Loucy (cell line): ENCODE data around the gene ARL3.

Experiments used
- H2AFZ ChIP-seq: fragments of 200-600 bp; sonication (generic); 2 replicates; pipeline ENCODE4 v1.6.0; 2016; ENCODE audit warnings: antibody characterized with exemption, mild to moderate bottlenecking, low read length, moderate library complexity
- H3F3A ChIP-seq: fragments of 200-600 bp; 2 replicates; pipeline ENCODE4 v1.6.0; 2016; ENCODE audit warnings: antibody characterized with exemption, low read depth, mild to moderate bottlenecking
- H3K27me3 ChIP-seq: fragments of 200-600 bp; sonication (generic); 2 replicates; pipeline ENCODE4 v1.6.1; 2014; ENCODE audit warnings: low read length, mild to moderate bottlenecking; ENCODE audit not compliant: insufficient read depth, poor library complexity, severe bottlenecking
- H3K36me3 ChIP-seq: fragments of 200-600 bp; sonication (generic); 2 replicates; pipeline ENCODE4 v1.6.1; 2016; ENCODE audit warnings: low read length; ENCODE audit not compliant: insufficient read depth
- H3K4me1 ChIP-seq: fragments of 200-600 bp; sonication (generic); 2 replicates; pipeline ENCODE4 v1.5.1; 2014; ENCODE audit warnings: low read length, mild to moderate bottlenecking; ENCODE audit not compliant: insufficient read depth, poor library complexity, severe bottlenecking
- H3K4me2 ChIP-seq: fragments of 200-600 bp; sonication (generic); 2 replicates; pipeline ENCODE4 v1.6.0; 2014; ENCODE audit warnings: antibody characterized with exemption, low read length, low read depth, mild to moderate bottlenecking; ENCODE audit not compliant: poor library complexity, severe bottlenecking
- H3K4me3 ChIP-seq: fragments of 200-600 bp; sonication (generic); 2 replicates; pipeline ENCODE4 v1.5.1; 2014; ENCODE audit warnings: low read length, mild to moderate bottlenecking, mixed read lengths; ENCODE audit not compliant: poor library complexity, severe bottlenecking
- H3K79me2 ChIP-seq: fragments of 200-600 bp; sonication (generic); 2 replicates; pipeline ENCODE4 v1.6.1; 2014; ENCODE audit warnings: low read length; ENCODE audit not compliant: insufficient read depth
- H3K9ac ChIP-seq: fragments of 200-600 bp; sonication (generic); 2 replicates; pipeline ENCODE4 v1.6.0; 2014; ENCODE audit warnings: mild to moderate bottlenecking, low read depth, low read length, moderate library complexity; ENCODE audit not compliant: poor library complexity, severe bottlenecking
- H3K9me2 ChIP-seq: fragments of 200-600 bp; sonication (generic); replicated peaks from 2 replicates; pipeline ENCODE4 v1.6.1; 2016; ENCODE audit warnings: low read depth, low read length, mixed read lengths
- H3K9me3 ChIP-seq: fragments of 200-600 bp; sonication (generic); 2 replicates; pipeline ENCODE4 v1.6.1; 2014; ENCODE audit warnings: mild to moderate bottlenecking, antibody characterized with exemption, low read length, low read depth; ENCODE audit not compliant: insufficient read depth
- H4K20me1 ChIP-seq: fragments of 200-600 bp; sonication (generic); 2 replicates; pipeline ENCODE4 v1.6.0; 2014; ENCODE audit warnings: antibody characterized with exemption, low read length, mild to moderate bottlenecking; ENCODE audit not compliant: insufficient read depth, poor library complexity, severe bottlenecking
- CTCF ChIP-seq: fragments of 200-600 bp; sonication (generic); conservative IDR thresholded peaks from 2 replicates; pipeline ENCODE4 v1.5.1; 2014; ENCODE audit warnings: mild to moderate bottlenecking, antibody characterized with exemption, low read length
- EZH2phosphoT487 ChIP-seq: fragments of 200-600 bp; IDR thresholded peaks from 2 replicates; pipeline ENCODE4 v1.6.1; 2018; ENCODE audit warnings: antibody characterized with exemption, mild to moderate bottlenecking, moderate library complexity, borderline replicate concordance

ARL3 gene

GRCh38 chr10:102628451-102628911, 85.7 kb downstream of the ARL3 start:
- no peak overlapping the region for H3K4me2 ChIP-seq
- no peaks in the 10 kb centered on the region for H3K9me3 ChIP-seq
- no peak overlapping the region for H3K4me3 ChIP-seq
- no peaks in the 10 kb centered on the region for H3K27me3 ChIP-seq
- peaks cover 27% of the 10 kb centered on the region for H3K4me1 ChIP-seq
- 0 out of 2 replicates have a peak, but pooled peaks cover 5% of the 10 kb centered on the region for H3F3A ChIP-seq
- H3K9ac ChIP-seq = no peak overlapping the region
- H3K36me3 ChIP-seq = peaks cover 6% of the 10 kb centered on the region; the same call in 1 of the 2 replicates
- H2AFZ ChIP-seq = no peak overlapping the region
- no peaks in the 10 kb centered on the region for H3K9me2 ChIP-seq
- H4K20me1 ChIP-seq = no peaks in the 10 kb centered on the region
- H3K79me2 ChIP-seq = no peaks in the 10 kb centered on the region
- TF ChIP-seq EZH2phosphoT487 (no peak), CTCF (no peak)

- Histone ChIP-seq H3F3A (no peaks in the 10 kb centered on the region), H3K4me3 (no peak overlapping the region), H3K9ac (no peak overlapping the region), H3K36me3 (peaks cover 6% of the 10 kb centered on the region; the same call in 1 of the 2 replicates), H3K4me2 (no peak overlapping the region), H3K4me1 (peaks cover 25% of the 10 kb centered on the region), H4K20me1 (no peaks in the 10 kb centered on the region), H3K79me2 (no peaks in the 10 kb centered on the region), H2AFZ (no peak overlapping the region), H3K9me3 (no peaks in the 10 kb centered on the region), H3K9me2 (no peaks in the 10 kb centered on the region), H3K27me3 (no peaks in the 10 kb centered on the region)
- no peak for TF ChIP-seq CTCF
- TF ChIP-seq EZH2phosphoT487 = no peak
Observed at GRCh38 chr10:102627736-102628293, 86.4 kb downstream of the ARL3 start.

- Histone ChIP-seq H3K4me3 (no peak overlapping the region), H3K9me3 (no peaks in the 10 kb centered on the region), H4K20me1 (no peaks in the 10 kb centered on the region), H3K79me2 (no peaks in the 10 kb centered on the region), H3F3A (no peaks in the 10 kb centered on the region), H3K4me1 (peaks cover 20% of the 10 kb centered on the region), H2AFZ (no peak overlapping the region), H3K27me3 (no peaks in the 10 kb centered on the region), H3K36me3 (peaks cover 6% of the 10 kb centered on the region; the same call in 1 of the 2 replicates), H3K9ac (no peak overlapping the region), H3K4me2 (no peak overlapping the region), H3K9me2 (no peaks in the 10 kb centered on the region)
- TF ChIP-seq CTCF (no peak), EZH2phosphoT487 (no peak)
Observed at GRCh38 chr10:102627291-102627735, 86.9 kb downstream of the ARL3 start.
